IMR-90 (cell line): ENCODE data around the gene FGD5. TPM values are rescaled to one million over a fixed set of nuclear protein-coding genes. Genes with fewer than 3 reads are reported as not detected.

ENCODE experiments used
- ATAC-seq: fragments of 200-7000 bp; cut with Tn5 transposase; 2 replicates; pipeline ENCODE4 v1.9.1; 2020; ENCODE audit warnings: low read depth, mild to moderate bottlenecking, moderate library complexity
- BruUV-seq: library from RNA; stranded (reverse); fragments of 400-500 nt; replicated peaks from 2 replicates; lab custom pipeline; 2021; lab: Mats Ljungman, UMichigan
- CTCF ChIA-PET: fragments of 300-600 bp; formaldehyde crosslinking; extraction: SDS; loops from one replicate; lab custom pipeline; 2021; ENCODE audit warnings: antibody characterized with exemption; lab: Yijun Ruan, JAX
- POLR2A ChIA-PET: fragments of 300-600 bp; sonication (Branson Sonifier 250); formaldehyde crosslinking; loops from one replicate; lab custom pipeline; 2022; ENCODE audit warnings: antibody characterized with exemption; ENCODE audit not compliant: unreplicated experiment; lab: Charles Lee
- DNase-seq: peaks from one replicate; pipeline ENCODE4 v3.0.0; 2013
- H2AFZ ChIP-seq: replicated peaks from 2 replicates; pipeline ENCODE3; 2013; ENCODE audit warnings: low read length, mild to moderate bottlenecking; ENCODE audit not compliant: poor library complexity
- H2AK5ac ChIP-seq: 2 replicates; pipeline ENCODE4 v1.6.1; 2013; ENCODE audit warnings: low read depth, low read length, inconsistent platforms
- H2AK9ac ChIP-seq: replicated peaks from 2 replicates; pipeline ENCODE3; 2013; ENCODE audit warnings: mild to moderate bottlenecking, low read depth, low read length, moderate library complexity; ENCODE audit not compliant: poor library complexity
- H2BK120ac ChIP-seq: 2 replicates; pipeline ENCODE4 v1.6.1; 2013; ENCODE audit warnings: low read depth, low read length, inconsistent platforms
- H2BK15ac ChIP-seq: 3 replicates; pipeline ENCODE4 v1.6.1; 2013; ENCODE audit warnings: low read depth, low read length, inconsistent platforms
- H2BK20ac ChIP-seq: 2 replicates; pipeline ENCODE4 v1.6.1; 2013; ENCODE audit warnings: low read depth, mild to moderate bottlenecking, inconsistent platforms, low read length, moderate library complexity
- H2BK5ac ChIP-seq: 2 replicates; pipeline ENCODE4 v1.6.1; 2013; ENCODE audit warnings: mild to moderate bottlenecking, low read depth, low read length, inconsistent platforms; ENCODE audit not compliant: poor library complexity, severe bottlenecking
- H3K14ac ChIP-seq: replicated peaks from 2 replicates; pipeline ENCODE4 v1.6.1; 2013; ENCODE audit warnings: low read depth, low read length, inconsistent platforms
- H3K18ac ChIP-seq: 2 replicates; pipeline ENCODE4 v1.6.1; 2013; ENCODE audit warnings: low read depth, low read length, control low read depth
- H3K23ac ChIP-seq: 2 replicates; pipeline ENCODE4 v1.6.1; 2013; ENCODE audit warnings: low read depth, low read length, inconsistent platforms
- H3K27ac ChIP-seq: 2 replicates; pipeline ENCODE4 v1.5.1; 2013; ENCODE audit warnings: mild to moderate bottlenecking, control low read depth, low read length; ENCODE audit not compliant: insufficient read depth
- H3K27me3 ChIP-seq: 2 replicates; pipeline ENCODE4 v1.6.1; 2013; ENCODE audit warnings: low read length; ENCODE audit not compliant: control insufficient read depth, insufficient read depth
- H3K36me3 ChIP-seq: 2 replicates; pipeline ENCODE4 v1.6.1; 2013; ENCODE audit warnings: low read length, mixed read lengths; ENCODE audit not compliant: control insufficient read depth, insufficient read depth
- H3K4ac ChIP-seq: 2 replicates; pipeline ENCODE4 v1.6.1; 2013; ENCODE audit warnings: low read depth, low read length, inconsistent platforms
- H3K4me1 ChIP-seq: 2 replicates; pipeline ENCODE4 v1.6.1; 2013; ENCODE audit warnings: low read length, mixed read lengths; ENCODE audit not compliant: control insufficient read depth, insufficient read depth
- H3K4me2 ChIP-seq: 2 replicates; pipeline ENCODE4 v1.6.1; 2013; ENCODE audit warnings: low read depth, mild to moderate bottlenecking, control low read depth, low read length, moderate library complexity
- H3K4me3 ChIP-seq: 2 replicates; pipeline ENCODE4 v1.5.1; 2013; ENCODE audit warnings: low read depth, mild to moderate bottlenecking, control low read depth, low read length, moderate library complexity; ENCODE audit not compliant: insufficient read depth
- H3K56ac ChIP-seq: 2 replicates; pipeline ENCODE4 v1.6.1; 2013; ENCODE audit warnings: low read length, inconsistent platforms; ENCODE audit not compliant: insufficient read depth; ENCODE audit errors: extremely low read depth
- H3K79me1 ChIP-seq, 2 experiments: 2 replicates each; pipeline ENCODE4 v1.6.1; 2013; ENCODE audit warnings: low read length in 2 of 2, inconsistent platforms in 1 of 2, low read depth in 1 of 2
- H3K9ac ChIP-seq: 2 replicates; pipeline ENCODE4 v1.6.1; 2013; ENCODE audit warnings: low read depth, low read length, control low read depth
- H3K9me1 ChIP-seq: 2 replicates; pipeline ENCODE4 v1.6.1; 2013; ENCODE audit warnings: low read length, inconsistent platforms; ENCODE audit not compliant: insufficient read depth
- H3K9me3 ChIP-seq: 2 replicates; pipeline ENCODE4 v1.6.1; 2013; ENCODE audit warnings: low read length; ENCODE audit not compliant: control insufficient read depth, insufficient read depth
- H4K20me1 ChIP-seq: 2 replicates; pipeline ENCODE4 v1.6.1; 2013; ENCODE audit warnings: low read length, inconsistent platforms; ENCODE audit not compliant: insufficient read depth
- H4K5ac ChIP-seq: 2 replicates; pipeline ENCODE4 v1.6.1; 2013; ENCODE audit warnings: mild to moderate bottlenecking, low read depth, low read length, control low read depth
- H4K8ac ChIP-seq, 2 experiments: 2 replicates each; pipeline ENCODE4 v1.6.1; 2013; ENCODE audit warnings: low read depth in 2 of 2, low read length in 2 of 2, control low read depth in 1 of 2, inconsistent platforms in 1 of 2
- H4K91ac ChIP-seq: 2 replicates; pipeline ENCODE4 v1.6.1; 2013; ENCODE audit warnings: low read depth, low read length, inconsistent platforms; ENCODE audit not compliant: insufficient read depth
- CEBPB ChIP-seq: IDR thresholded peaks from 2 replicates; pipeline ENCODE4 v1.6.1; 2012; ENCODE audit warnings: low read depth, low read length, improper control_type of control experiment
- RCOR1 ChIP-seq: IDR thresholded peaks from 2 replicates; pipeline ENCODE4 v1.6.1; 2012; ENCODE audit warnings: mild to moderate bottlenecking, low read length, improper control_type of control experiment; ENCODE audit not compliant: insufficient replicate concordance
- WGBS, 2 experiments: methylation state at CpG; one replicate each; pipeline versions ENCODE4 v1.1.5 to v1.1.7; 2013; ENCODE audit warnings: missing lambda C conversion rate in 2 of 2; ENCODE audit not compliant: insufficient read length in 1 of 2; ENCODE audit errors: extremely low coverage in 2 of 2; 5-methylcytosine and 5-hydroxymethylcytosine counted together
- dilution Hi-C: fragments of 300-500 bp; cut with HindIII; formaldehyde crosslinking; loops from one replicate; pipeline ENCODE4 v1.14.3; 2018; ENCODE audit warnings: low sequenced_read_pairs; ENCODE audit not compliant: unreplicated experiment
- in situ Hi-C: fragments of 300-500 bp; cut with MboI; formaldehyde crosslinking; loops from 3 replicates; pipeline ENCODE4 v1.14.3; 2019; ENCODE audit warnings: low sequenced_read_pairs, inconsistent platforms, mixed read lengths
- intact Hi-C: fragments of 100-400 bp; cut with micrococcal nuclease; formaldehyde crosslinking; loops from 2 replicates; pipeline ENCODE4 v1.10.0; 2022
- polyA plus RNA-seq, 3 experiments: library from polyadenylated mRNA; depleted of rRNA; stranded (reverse); fragments of >200 nt; gene quantifications; 2 replicates each; pipeline ENCODE4 v1.2.3, GENCODE V29; 2012; ENCODE audit warnings: low replicate concordance in 1 of 3
- total RNA-seq: library from RNA; depleted of rRNA; stranded (reverse); fragments of >200 nt; gene quantifications from 2 replicates; pipeline ENCODE4 v1.2.3, GENCODE V29; 2012

FGD5 gene
- total and polyA plus RNA-seq, 2 of the 4 experiments (the other 2 are of a cell fraction) = not detected

DNA sequence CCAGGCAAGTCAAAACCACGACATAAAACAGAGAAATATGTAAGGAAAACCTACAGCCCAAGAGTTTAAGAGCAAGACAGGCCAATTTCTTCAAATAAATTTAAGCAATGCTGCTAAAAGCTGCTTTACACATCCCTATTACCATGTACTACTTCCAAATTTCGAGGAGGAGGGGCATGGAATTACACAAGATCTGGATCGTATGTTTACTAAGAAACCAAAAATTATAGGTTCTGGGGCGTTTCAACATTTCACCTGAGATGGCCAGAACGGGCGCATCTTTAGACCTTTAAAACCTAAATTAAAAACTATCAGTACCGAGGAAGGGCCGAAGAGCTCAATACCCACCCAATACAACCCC, 128.0 kb downstream of the FGD5 start:
- dilution Hi-C loops (no loop called here), in situ Hi-C loops (loop anchor here (25.0 kb wide), 1 partner anchor 266 kb away; the partner anchor contains the start of gene CAPN7), intact Hi-C loops (no loop called here)
- Histone ChIP-seq H3K9me1 (peaks cover 9% of the 10 kb centered on the region; the same call in 1 of the 2 replicates), H3K14ac (peak overlapping the region; percentile 84; the same call in 1 of the 2 replicates), H3K4ac (peak overlapping the region; percentile 83), H4K5ac (peak overlapping the region; percentile 72), H2BK20ac (no peak overlapping the region), H3K4me2 (peak overlapping the region; percentile 95), H2BK5ac (no peak overlapping the region), H3K9me3 (no peaks in the 10 kb centered on the region), H4K20me1 (no peaks in the 10 kb centered on the region; the same call in 1 of the 2 replicates), H3K27ac (peak overlapping the region; percentile 96), H3K27me3 (no peaks in the 10 kb centered on the region), H3K79me1 (peaks cover 40 to 50% of the 10 kb centered on the region in 2 experiments), H3K56ac (peak overlapping the region; percentile 46; the same call in 1 of the 2 replicates), H2AK5ac (no peak overlapping the region), H2AK9ac (peak overlapping the region; percentile 89), H3K4me1 (no peaks in the 10 kb centered on the region), H3K23ac (peak overlapping the region; percentile 74), H2BK120ac (no peak overlapping the region), H3K18ac (no peak overlapping the region), H4K91ac (peak overlapping the region; percentile 83), H3K36me3 (peaks cover 10% of the 10 kb centered on the region), H4K8ac (peak overlapping the region; percentile 84 to 93), H3K4me3 (peak overlapping the region; percentile 75), H3K9ac (peak overlapping the region; percentile 84), H2BK15ac (no peak overlapping the region), H2AFZ (peak overlapping the region; percentile 91)
- ChIA-PET CTCF (interaction anchor here (1.1 kb wide), 1 partner anchor 589 kb away, joined by 3 read pairs; no protein-coding TSS in a partner anchor), POLR2A (no interaction called here)
- no peak for DNase-seq
- no peak for TF ChIP-seq RCOR1
- TF ChIP-seq CEBPB = peak; percentile 22; the same call in 1 of the 2 replicates
- 0% methylated on average over 2 of the region's 8 CpGs; no CpG with 5 or more reads in 1 of the 2 experiments for WGBS, 2 experiments
- no peak for ATAC-seq
- no TSS peak for BruUV-seq
